Breast epithelium (tissue), 4 donors: ENCODE data around the gene NOS1AP. TPM values are rescaled to one million over a fixed set of nuclear protein-coding genes. Genes with fewer than 3 reads are reported as not detected.

Source experiments
- DNase-seq, 2 donors: peaks; one replicate each; pipeline ENCODE4 v3.0.0-alpha.2; 2019; ENCODE audit warnings: low spot score in 2 of 2
- H3K27ac ChIP-seq, 2 donors: fragments of 200-600 bp; sonication (generic) in 1 of 2; one replicate each; pipeline ENCODE4 v1.5.1; 2016 to 2019; ENCODE audit warnings: mild to moderate bottlenecking in 1 of 2
- H3K27me3 ChIP-seq, 2 donors: fragments of 200-600 bp; sonication (generic) in 1 of 2; one replicate each; pipeline versions ENCODE4 v1.5.1 to v1.6.0; 2017 to 2019; ENCODE audit warnings: control low read depth in 1 of 2, mild to moderate bottlenecking in 1 of 2
- H3K36me3 ChIP-seq: fragments of 200-600 bp; one replicate; pipeline ENCODE4 v1.5.1; 2019
- H3K4me1 ChIP-seq, 2 donors: fragments of 200-600 bp; sonication (generic); one replicate each; pipeline ENCODE4 v1.5.1; 2016 to 2019; ENCODE audit warnings: control low read depth in 1 of 2
- H3K4me3 ChIP-seq, 3 donors: fragments of 200-600 bp; sonication (generic); 1 replicate in 2 of 3; 2 replicates in 1 of 3; pipeline ENCODE4 v1.5.1; 2016 to 2019; ENCODE audit warnings: mild to moderate bottlenecking in 3 of 3, moderate library complexity in 2 of 3
- H3K9me3 ChIP-seq, 2 donors: fragments of 200-600 bp; sonication (generic) in 1 of 2; one replicate each; pipeline ENCODE4 v1.5.1; 2016 to 2019; ENCODE audit warnings: control low read depth in 1 of 2
- CTCF ChIP-seq, 3 donors: fragments of 450-650 bp; IDR thresholded peaks; one replicate each; pipeline ENCODE4 v1.5.1; 2016 to 2017; ENCODE audit warnings: antibody characterized with exemption in 3 of 3, mild to moderate bottlenecking in 3 of 3, moderate library complexity in 3 of 3
- POLR2A ChIP-seq: fragments of 450-650 bp; IDR thresholded peaks from one replicate; pipeline ENCODE4 v1.6.1; 2016; ENCODE audit warnings: antibody characterized with exemption, mild to moderate bottlenecking, moderate library complexity
- POLR2AphosphoS5 ChIP-seq, 3 donors: sonication (generic); formaldehyde crosslinking; IDR thresholded peaks; one replicate each; pipeline ENCODE4 v1.6.1; 2017; ENCODE audit warnings: antibody characterized with exemption in 3 of 3
- intact Hi-C: fragments of 100-400 bp; cut with DNase I; formaldehyde crosslinking; loops from one replicate; pipeline ENCODE4 v1.15.1; 2023; ENCODE audit warnings: low total_unique reads
- total RNA-seq, 3 donors: library from RNA; depleted of rRNA; stranded (reverse); fragments of >200 nt; gene quantifications; one replicate each; pipeline ENCODE4 v1.1.0, GENCODE V29; 2016

Gene NOS1AP
- total RNA-seq, 3 donors from 2014 or later = 2.2 to 17.6 (median 11.8) TPM

- H3K27me3 ChIP-seq = no peaks in the 10 kb centered on the region
- H3K9me3 ChIP-seq = no peaks in the 10 kb centered on the region
- TF ChIP-seq POLR2AphosphoS5 (IDR thresholded peaks at IDR 0.05) (no peak), POLR2A (no peak), CTCF (IDR thresholded peaks at IDR 0.05) (no peak)
- DNase-seq = no peak
- no peak overlapping the region for H3K27ac ChIP-seq
- no peak overlapping the region for H3K4me3 ChIP-seq
- intact Hi-C loops = no loop called here
- H3K36me3 ChIP-seq = no peaks in the 10 kb centered on the region
- no peaks in the 10 kb centered on the region for H3K4me1 ChIP-seq
Observed at GRCh38 chr1:162118063-162118462, 48.6 kb downstream of the NOS1AP start.

- no peak overlapping the region for H3K27ac ChIP-seq
Observed at GRCh38 chr1:162128693-162129356, 59.3 kb downstream of the NOS1AP start.

GRCh38 chr1:162130308-162130707 is 60.8 kb downstream of the NOS1AP start:
- no peaks in the 10 kb centered on the region for H3K4me1 ChIP-seq
- H3K4me3 ChIP-seq = no peak overlapping the region
- H3K9me3 ChIP-seq = no peaks in the 10 kb centered on the region
- TF ChIP-seq POLR2A (no peak), POLR2AphosphoS5 (IDR thresholded peaks at IDR 0.05) (no peak), CTCF (IDR thresholded peaks at IDR 0.05) (no peak)
- no peaks in the 10 kb centered on the region for H3K36me3 ChIP-seq
- intact Hi-C loops = no loop called here
- H3K27me3 ChIP-seq = no peaks in the 10 kb centered on the region
- no peak for DNase-seq
- H3K27ac ChIP-seq = no peak overlapping the region

More at GRCh38 chr1:162128693-162129356, 59.3 kb downstream of the NOS1AP start:
- Histone ChIP-seq H3K9me3 (no peaks in the 10 kb centered on the region), H3K27me3 (no peaks in the 10 kb centered on the region), H3K36me3 (no peaks in the 10 kb centered on the region), H3K4me3 (no peak overlapping the region), H3K4me1 (no peaks in the 10 kb centered on the region)
- DNase-seq = no peak
- intact Hi-C loops = no loop called here
- TF ChIP-seq POLR2A = no peak

GRCh38 chr1:162131400-162132321 is 62.2 kb downstream of the NOS1AP start:
- intact Hi-C loops = no loop called here
- no peaks in the 10 kb centered on the region for H3K4me1 ChIP-seq
- no peaks in the 10 kb centered on the region for H3K9me3 ChIP-seq
- DNase-seq = no peak
- no peaks in the 10 kb centered on the region for H3K36me3 ChIP-seq
- no peaks in the 10 kb centered on the region for H3K27me3 ChIP-seq
- H3K4me3 ChIP-seq = no peak overlapping the region
- no peak for TF ChIP-seq CTCF (IDR thresholded peaks at IDR 0.05)
- no peak for TF ChIP-seq POLR2A
- no peak for TF ChIP-seq POLR2AphosphoS5 (IDR thresholded peaks at IDR 0.05)
- H3K27ac ChIP-seq = no peak overlapping the region

GRCh38 chr1:162133566-162133965 is 64.1 kb downstream of the NOS1AP start:
- intact Hi-C loops = no loop called here
- Histone ChIP-seq H3K4me3 (no peak overlapping the region), H3K36me3 (no peaks in the 10 kb centered on the region), H3K27ac (no peak overlapping the region), H3K4me1 (no peaks in the 10 kb centered on the region), H3K27me3 (no peaks in the 10 kb centered on the region), H3K9me3 (no peaks in the 10 kb centered on the region)
- no peak for DNase-seq
- TF ChIP-seq POLR2A (no peak), CTCF (IDR thresholded peaks at IDR 0.05) (no peak), POLR2AphosphoS5 (IDR thresholded peaks at IDR 0.05) (no peak)
